ENCODE data around the gene BCKDHB.
A peak's percentile ranks its signal among the peaks of the same experiment; 100 is the strongest.

BCKDHB gene

GRCh38 chr6:80154160-80154559, 47.7 kb downstream of the BCKDHB start:
- DNase-seq: no peak

DNA sequence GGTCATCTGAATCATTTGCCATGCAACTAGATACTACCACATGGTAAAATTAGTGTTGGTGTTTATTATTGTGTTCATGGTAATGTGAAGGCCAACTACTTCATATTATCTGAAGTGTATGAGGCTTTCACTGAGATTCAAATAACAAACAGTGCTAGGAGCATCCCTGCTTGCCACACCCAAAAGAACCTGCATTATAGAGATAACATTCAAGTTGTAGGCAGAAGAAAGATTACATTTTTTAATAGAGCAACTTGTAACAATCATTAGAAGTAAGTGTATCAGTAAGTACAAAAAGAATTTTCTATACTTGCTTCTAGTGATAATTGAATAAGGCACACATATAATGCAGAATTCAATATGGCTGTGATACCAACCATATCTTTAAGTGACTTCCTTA, 49.8 kb downstream of the BCKDHB start:
- DNase-seq: no peak

- DNase-seq: no peak
Observed at GRCh38 chr6:80158478-80158989, 52.1 kb downstream of the BCKDHB start.

DNA sequence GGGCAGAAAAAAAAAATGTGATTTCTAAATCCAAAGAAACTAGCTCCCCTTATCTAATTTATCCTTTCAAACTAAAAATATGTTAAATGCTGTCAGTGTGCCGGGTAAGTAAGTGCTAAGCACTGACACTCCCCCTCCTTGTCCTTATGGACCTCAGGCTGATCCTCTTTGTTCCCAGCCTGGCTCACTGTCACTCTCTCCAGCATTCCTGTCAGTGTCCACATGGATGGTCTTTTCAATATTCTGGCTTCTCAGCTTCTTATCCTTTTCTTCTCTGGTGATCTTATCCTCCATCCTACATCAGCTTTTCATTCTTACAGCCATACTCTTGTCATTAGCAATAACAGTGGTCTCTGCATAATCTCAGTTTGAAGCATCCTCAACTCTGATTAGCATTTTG, 55.0 kb downstream of the BCKDHB start:
- DNase-seq: no peak

DNA sequence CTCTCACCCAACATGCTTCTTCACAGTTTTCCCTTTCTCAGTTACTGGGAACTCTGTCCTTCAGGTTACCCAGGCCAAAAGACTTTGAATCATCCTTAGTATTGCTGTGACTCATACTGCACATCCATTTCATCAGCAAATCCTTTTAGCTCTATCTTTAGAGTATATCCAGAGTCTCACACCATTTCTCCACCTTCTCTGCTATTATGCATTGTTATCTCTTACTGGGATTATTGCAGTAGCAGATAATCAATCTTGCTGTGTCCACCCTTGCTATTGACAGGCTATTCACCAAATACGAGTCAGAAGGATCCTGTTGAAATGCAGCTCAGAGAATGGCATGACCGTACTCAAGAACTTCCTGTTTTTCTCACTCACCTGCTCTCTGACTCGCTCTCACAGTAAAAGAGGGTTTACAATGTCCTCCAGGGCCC, 57.3 kb downstream of the BCKDHB start:
- peak; percentile 84 for DNase-seq

DNA sequence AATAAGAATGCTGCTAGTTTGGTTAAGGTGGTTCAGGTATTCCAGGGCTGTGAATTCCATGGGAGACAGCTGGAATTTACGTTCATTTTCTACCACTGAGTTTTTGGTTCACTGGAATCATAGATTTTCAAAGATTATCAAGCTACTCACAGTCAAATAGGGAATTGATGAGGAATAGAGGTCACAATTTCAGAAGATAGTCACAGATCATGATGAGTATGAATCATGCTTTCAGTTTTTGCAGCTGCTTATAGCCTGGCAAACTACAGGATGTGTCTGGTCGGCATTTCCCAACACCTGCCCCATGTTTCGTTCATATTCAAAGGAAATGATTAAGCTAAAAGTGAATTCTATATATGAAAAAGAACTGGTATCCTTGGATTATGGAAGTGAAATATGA, 58.7 kb downstream of the BCKDHB start:
- peak; percentile 71 for DNase-seq

DNA sequence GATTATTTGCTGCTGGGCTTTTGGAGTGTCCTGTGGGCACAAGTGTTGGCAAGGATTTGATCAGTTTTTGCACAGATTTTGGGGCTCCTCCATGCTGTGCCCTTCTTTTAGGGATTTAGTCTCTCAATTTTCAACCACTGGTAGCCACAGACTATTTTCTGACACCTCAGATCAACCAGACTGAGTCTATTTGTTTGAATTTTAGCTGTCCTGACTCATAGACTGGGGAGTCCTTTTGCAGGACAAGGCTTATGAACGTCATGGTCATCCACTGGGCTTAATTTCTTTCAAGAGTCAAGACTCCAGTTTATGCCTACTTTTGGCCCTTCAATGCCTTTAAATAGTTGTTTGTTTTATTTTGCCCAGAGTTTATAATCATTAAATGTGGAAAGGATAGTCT, 59.3 kb downstream of the BCKDHB start:
- peak; percentile 35 for DNase-seq

DNA sequence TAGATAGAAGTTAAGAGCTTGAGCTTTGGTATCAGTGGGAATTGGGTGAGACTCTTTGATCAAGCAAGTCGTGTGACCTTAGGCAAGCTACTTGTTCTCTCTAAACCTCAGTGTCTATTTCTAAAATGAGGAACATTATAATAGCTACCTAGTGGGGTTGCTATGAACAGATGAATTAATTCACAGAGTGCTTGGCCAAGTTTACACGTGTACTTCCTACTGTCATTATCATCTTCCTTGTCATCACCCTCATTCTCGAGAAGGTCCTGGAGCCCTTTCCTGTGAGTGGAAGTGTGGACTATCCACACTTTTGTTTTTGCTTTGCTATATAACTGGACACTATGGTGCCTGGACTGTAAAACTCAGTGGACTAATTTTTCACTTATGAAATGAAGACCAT, 64.0 kb downstream of the BCKDHB start:
- DNase-seq: no peak

- no peak for DNase-seq
Observed at GRCh38 chr6:80173411-80173810, 66.9 kb downstream of the BCKDHB start.

DNA sequence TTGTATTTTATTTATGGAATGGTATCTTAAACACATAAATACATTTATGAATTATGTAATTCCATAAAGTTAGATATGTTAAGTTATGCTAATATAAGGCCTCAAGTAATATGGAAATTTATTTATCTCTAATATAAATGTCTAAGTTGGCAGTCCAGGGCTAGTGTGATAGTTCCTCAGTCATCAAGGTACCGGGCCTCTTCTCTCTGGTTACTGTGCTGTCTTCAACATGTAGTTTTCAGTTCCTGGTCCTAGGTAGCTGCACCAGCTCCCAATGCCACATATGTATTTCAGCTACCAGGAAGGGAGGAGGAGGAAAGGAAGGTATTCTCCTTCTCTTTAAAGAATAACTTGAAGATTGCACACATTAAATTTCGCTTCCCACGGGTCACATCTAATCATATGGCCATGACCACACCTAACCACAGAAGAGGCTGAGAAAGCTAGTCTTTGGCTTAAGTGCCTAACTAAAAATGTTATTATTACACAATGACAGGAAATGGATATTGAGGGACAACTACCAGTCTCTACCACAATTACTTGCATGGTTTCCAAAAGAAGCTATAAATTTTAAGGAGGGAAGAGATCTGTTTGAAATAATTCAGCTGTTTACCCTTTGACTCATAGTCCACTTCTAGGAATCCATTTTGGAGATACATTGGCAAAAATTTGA, 68.6 kb downstream of the BCKDHB start:
- no peak for DNase-seq

DNA sequence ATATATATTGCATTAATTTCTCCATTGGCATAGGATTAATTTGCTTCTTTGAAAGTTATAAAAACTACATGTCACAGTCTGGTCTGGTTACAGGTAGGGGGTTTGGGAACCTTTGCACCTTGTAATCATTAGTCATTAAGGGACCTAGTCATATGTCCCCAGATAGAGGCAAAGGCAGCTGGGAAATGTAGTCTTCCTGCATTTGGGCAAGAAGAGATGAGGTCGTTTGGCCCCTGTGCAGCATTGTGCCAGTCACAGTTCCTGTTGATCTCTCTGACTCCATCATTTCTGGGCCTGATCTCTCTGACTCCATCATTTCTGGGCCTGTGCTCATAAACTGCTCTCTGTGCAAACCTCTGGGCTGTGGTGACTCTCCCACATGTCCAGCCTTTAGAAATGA, 73.2 kb downstream of the BCKDHB start:
- DNase-seq: peak; percentile 20

DNA sequence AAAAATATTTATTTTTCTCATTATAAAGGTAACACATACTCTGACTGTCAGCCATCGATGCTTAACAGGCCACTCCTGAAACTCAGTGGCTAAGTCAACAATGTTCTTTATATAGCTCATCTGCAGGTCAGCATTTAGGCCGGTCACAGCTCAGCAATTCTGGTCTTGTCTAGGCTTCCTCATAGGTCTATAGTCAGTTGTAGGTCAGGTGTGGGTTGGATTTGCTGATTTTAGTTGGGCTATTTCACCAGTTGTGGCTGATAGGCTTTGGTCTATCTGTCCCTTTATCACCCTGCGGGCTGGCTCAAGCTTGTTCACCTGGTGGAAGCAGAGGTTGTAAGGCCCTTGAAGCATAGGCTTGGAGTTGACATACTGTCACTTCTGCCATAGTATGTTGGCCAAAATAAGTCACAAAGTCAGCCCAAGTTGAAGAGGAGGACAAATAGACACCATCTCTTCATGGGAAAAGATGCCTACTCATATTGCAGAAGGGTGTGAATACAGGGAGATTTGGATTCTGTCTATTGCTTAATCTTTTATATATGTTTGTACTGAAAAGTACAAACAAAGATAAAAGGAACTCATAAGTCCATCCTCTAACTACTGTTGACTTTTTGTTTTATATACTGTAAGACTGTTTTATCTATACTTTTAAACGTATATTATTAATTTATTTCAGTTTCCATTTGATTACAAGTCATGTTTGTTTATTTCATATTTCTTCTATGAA, 75.0 kb downstream of the BCKDHB start:
- DNase-seq: peak; percentile 61

DNA sequence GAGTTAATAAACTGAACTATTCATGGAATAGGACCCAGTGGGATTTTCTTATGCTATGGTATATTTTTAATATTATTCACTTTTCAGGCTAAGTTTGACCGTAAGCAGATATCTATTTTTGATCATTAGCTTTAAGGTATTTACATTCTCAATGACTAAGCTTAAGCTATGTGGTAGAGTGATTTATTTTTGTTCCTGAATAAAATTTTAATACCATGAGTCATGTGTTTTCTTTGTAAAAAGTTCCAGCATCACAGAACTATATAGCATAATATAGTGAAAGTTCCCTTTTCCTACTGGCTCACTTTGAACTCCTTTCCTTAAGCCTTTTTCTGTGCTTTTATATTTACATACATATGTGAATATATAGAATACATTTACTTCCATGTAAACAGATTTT, 75.8 kb downstream of the BCKDHB start:
- no peak for DNase-seq

GRCh38 chr6:80183019-80183795, 76.7 kb downstream of the BCKDHB start:
- DNase-seq: no peak

DNA sequence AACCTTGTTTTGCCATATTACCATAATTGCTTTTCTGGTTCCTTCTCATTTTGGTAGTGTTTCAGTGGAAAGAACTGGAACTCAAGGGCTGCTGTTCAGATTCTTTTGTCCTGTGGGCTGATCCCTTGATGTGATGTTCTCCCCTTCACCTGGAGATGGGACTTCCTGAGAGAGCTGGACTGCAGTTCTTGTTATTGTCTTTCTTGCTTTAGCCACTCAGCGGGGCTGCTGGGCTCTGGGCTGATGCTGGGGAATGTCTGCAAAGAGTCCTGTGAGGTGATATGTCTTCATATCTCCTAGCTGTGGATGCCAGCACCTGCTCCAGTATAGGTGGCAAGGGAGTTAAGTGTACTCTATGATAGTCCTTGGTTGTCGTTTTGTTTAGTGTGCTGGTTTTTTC, 79.0 kb downstream of the BCKDHB start:
- no peak for DNase-seq

DNA sequence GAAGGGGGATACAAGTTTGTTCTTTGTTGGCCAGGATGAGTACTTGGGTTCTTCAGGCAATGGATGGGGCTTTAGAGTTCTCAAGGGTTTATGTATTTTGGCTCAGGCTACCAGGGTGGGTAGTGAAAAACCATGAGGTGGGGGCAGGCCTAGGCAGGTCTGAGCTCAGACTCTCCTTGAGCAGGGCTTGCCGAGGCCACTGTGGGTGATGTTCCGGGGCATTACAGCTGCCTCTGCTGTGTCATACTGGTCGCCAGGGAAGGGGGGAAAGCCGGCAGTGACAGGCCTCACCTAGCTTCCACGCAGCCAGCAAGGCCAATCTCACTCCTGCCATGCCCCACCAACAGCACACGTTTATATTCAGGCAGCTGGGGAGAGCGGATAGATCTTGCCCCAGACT, 79.6 kb downstream of the BCKDHB start:
- DNase-seq: no peak

DNA sequence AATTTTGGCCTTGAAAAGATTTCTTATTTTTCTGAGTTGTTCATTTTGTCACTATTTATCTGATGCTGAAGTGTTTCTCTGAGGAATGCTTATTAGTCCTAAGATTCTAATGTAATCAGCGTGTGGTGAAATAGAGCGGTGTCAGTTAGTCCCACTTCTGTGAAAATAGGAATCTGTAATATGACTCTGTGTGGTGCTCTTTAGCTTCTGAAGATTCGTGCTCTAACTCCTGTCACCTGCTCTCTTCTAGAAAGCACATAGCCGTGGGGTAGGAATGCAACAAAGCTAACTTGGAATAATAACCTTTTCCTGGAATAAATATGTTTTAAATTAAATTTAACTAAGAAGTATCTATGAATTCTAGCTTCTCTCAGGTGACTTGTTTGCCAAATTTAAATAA, 90.4 kb downstream of the BCKDHB start:
- no peak for DNase-seq

DNA sequence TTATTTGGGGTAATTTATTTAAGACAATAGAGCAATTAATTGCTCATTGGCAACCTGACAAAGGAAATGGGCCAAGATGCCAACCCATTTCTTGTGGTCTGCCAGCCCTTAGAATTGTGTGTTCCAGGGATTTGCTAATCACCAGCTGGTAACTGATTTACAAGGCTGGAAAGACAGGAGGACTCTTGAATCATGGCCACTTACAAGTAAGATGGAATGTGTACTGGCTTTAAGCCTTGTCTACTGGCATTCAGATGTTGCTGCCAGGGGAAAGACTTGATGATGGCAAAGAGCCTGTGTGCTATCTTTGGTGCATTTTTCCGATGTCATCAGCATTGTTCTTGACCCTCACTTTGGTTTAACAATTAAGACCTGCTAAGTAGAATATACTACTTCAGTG, 91.0 kb downstream of the BCKDHB start:
- DNase-seq: peak; percentile 2

DNA sequence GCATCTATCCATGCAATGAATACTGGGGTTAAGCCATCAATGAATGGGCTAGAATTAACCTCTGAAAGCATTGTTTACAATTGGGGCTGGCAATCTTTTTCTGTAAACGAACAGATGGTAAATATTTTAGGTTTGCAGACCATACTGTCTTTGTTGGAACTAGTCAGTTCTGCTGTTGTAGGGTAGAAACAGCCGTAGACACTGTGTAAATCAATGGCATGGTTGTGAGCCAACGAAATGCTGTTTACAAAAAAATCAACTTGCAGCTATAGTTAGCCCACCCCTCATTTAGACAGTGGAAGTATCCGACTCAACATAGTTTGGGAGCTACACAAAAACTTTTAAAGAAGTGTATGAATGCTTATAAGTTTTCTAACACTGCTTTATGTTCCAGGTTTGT, 91.5 kb downstream of the BCKDHB start:
- no peak for DNase-seq

GRCh38 chr6:80203283-80203682, 96.8 kb downstream of the BCKDHB start:
- DNase-seq: no peak

GRCh38 chr6:80205404-80205803, 98.9 kb downstream of the BCKDHB start:
- DNase-seq: no peak

DNA sequence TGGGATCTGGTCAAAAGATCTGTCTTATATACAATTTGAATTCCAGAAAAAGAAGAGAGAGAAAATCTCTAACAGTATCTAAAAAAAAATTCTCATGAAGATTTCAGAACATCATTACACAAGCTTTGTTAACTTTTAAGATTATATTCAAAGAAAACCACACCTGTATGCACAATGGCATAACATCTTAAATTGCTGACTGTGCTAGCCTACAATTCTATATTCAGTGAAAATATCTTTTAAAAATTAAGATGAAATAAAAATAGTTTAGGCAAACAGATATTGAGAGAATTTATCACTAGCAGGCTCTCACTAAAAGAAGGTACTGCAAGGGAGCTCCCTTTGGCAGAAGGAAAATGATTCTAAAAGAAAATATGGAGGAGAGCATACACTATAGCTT, 100.3 kb downstream of the BCKDHB start:
- DNase-seq: no peak

- DNase-seq: no peak
Observed at GRCh38 chr6:80209430-80209829, 103.0 kb downstream of the BCKDHB start.

- DNase-seq: no peak
Observed at GRCh38 chr6:80210618-80211017, 104.1 kb downstream of the BCKDHB start.

All from DMS53 (cell line).